Adrenal gland (tissue), 12 donors: ENCODE data around the gene VASP. TPM values are rescaled to one million over a fixed set of nuclear protein-coding genes. Genes with fewer than 3 reads are reported as not detected.

Source experiments
- DNase-seq, 7 donors: peaks; one replicate each; pipeline ENCODE4 v3.0.0-alpha.2; 2019 to 2020
- H3K27ac ChIP-seq, 5 donors: fragments of 200-600 bp; sonication (generic) in 4 of 5; 1 replicate in 3 of 5; 2 replicates in 2 of 5; pipeline versions ENCODE4 v1.5.1 to v1.8.0; 2016 to 2020; ENCODE audit warnings: mild to moderate bottlenecking in 1 of 5
- H3K27me3 ChIP-seq: fragments of 200-600 bp; 2 replicates; pipeline ENCODE4 v1.8.0; 2021
- H3K36me3 ChIP-seq, 2 donors: fragments of 200-600 bp; replicated peaks in 1 of 2; 1 replicate in 1 of 2; 2 replicates in 1 of 2; pipeline versions ENCODE4 v1.5.1 to v1.8.0; 2018 to 2022
- H3K4me1 ChIP-seq, 2 donors: fragments of 200-600 bp; replicated peaks in 1 of 2; 1 replicate in 1 of 2; 2 replicates in 1 of 2; pipeline versions ENCODE4 v1.5.1 to v1.8.0; 2018 to 2021
- H3K4me3 ChIP-seq, 4 donors: fragments of 200-600 bp; sonication (generic) in 3 of 4; one replicate each; pipeline ENCODE4 v1.5.1; 2016 to 2018
- H3K9me3 ChIP-seq, 3 donors: fragments of 200-600 bp; sonication (generic) in 1 of 3; replicated peaks in 1 of 3; 1 replicate in 2 of 3; 2 replicates in 1 of 3; pipeline versions ENCODE4 v1.5.1 to v1.8.0; 2016 to 2021
- POLR2A ChIP-seq, 2 donors: fragments of 450-650 bp; IDR thresholded peaks; one replicate each; pipeline ENCODE4 v1.6.1; 2017; ENCODE audit warnings: antibody characterized with exemption in 2 of 2, mild to moderate bottlenecking in 2 of 2, moderate library complexity in 1 of 2
- WGBS, 4 donors: extraction: QIAGEN DNeasy Blood & Tissue Kit in 2 of 4; methylation state at CpG; one replicate each; pipeline versions ENCODE4 v1.1.5 to v1.1.7; 2013 to 2017; 5-methylcytosine and 5-hydroxymethylcytosine counted together
- intact Hi-C, 2 donors: fragments of 100-400 bp; cut with DNase I; formaldehyde crosslinking; loops; one replicate each; pipeline versions ENCODE4 v1.14.1 to v1.15.0; 2022 to 2023
- polyA plus RNA-seq, 3 donors: library from polyadenylated mRNA; stranded (reverse); fragments of 200-250 nt in 2 of 3; fragments of 350-450 nt in 1 of 3; fragmentation: Illumina TruSeq in 1 of 3; extraction: RNeasy Lipid Tissue Mini Kit (QIAGEN cat#74804) in 1 of 3; gene quantifications; one replicate each; pipeline ENCODE4 v1.2.3, GENCODE V29; 2013 to 2014
- total RNA-seq, 9 donors: library from RNA; depleted of rRNA in 4 of 9; stranded (reverse); fragments of >200 nt in 4 of 9; fragments of 120-200 nt in 1 of 9; fragmentation: NEBNext Ultra II Directional in 1 of 9; extraction: Animal tissue kit (Norgen Biotek cat#: 25700) in 1 of 9; gene quantifications; one replicate each; pipeline versions ENCODE4 v1.1.0 to v1.2.4, GENCODE V29; 2013 to 2023
- TF ChIP-seq, protein P1 (sequence below), 6 experiments: fragments of 450-650 bp in 4 of 6; fragments of 200-600 bp in 2 of 6; sonication (generic) in 1 of 6; IDR thresholded peaks; 1 replicate in 5 of 6; 2 replicates in 1 of 6; pipeline versions ENCODE4 v1.5.1 to v1.8.0; 2016 to 2021; ENCODE audit warnings: antibody characterized with exemption in 6 of 6, mild to moderate bottlenecking in 2 of 6, moderate library complexity in 1 of 6
- donor health status: healthy with polysubstance abuse.
- donor health status: Bipolar disorder and iron deficiency.
- donor health status: DM: yes; HTN: yes; CAD: no.
- donor health status: DM: no; HTN: no; CAD: no.
- donor health status: DM: no; HTN: no; CAD: no.
- donor health status: DM: yes; HTN: yes; CAD: no.

The VASP gene
- total and polyA plus RNA-seq, 12 donors: 28.7 to 118 (median 63.2) TPM

DNA sequence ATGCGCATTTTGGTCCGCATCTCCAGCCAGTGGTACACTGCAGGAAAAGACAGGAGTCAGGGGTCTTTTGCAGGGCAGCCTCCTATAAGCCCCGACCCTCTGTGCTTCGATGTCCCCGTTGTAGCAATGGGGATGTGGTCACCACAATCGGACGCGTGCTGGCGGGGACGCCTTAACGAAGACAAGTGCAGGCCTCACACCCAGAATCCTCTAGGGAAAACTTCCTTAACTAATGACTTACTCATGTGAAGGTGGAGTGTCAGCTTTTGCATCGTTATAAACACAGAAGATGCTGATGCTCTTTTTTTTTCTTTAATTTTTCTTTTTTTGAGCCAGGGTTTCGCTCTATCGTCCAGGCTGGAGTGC, 22.1 kb downstream of the VASP start:
- DNase-seq: no peak
- H3K4me1 ChIP-seq: peaks cover 18 to 19% of the 10 kb centered on the region in 2 donors
- H3K27me3 ChIP-seq: no peaks in the 10 kb centered on the region
- no peak overlapping the region for H3K27ac ChIP-seq
- no peaks in the 10 kb centered on the region for H3K9me3 ChIP-seq
- intact Hi-C loops: loop anchor here (5.0 to 10.0 kb wide), 2 partner anchors 33 to 115 kb away; no protein-coding TSS in a partner anchor
- H3K4me3 ChIP-seq: no peak overlapping the region
- H3K36me3 ChIP-seq: peaks cover 0 to 25% of the 10 kb centered on the region in 2 donors
- TF ChIP-seq POLR2A (IDR thresholded peaks at IDR 0.05): no peak
- TF ChIP-seq, protein P1, sequence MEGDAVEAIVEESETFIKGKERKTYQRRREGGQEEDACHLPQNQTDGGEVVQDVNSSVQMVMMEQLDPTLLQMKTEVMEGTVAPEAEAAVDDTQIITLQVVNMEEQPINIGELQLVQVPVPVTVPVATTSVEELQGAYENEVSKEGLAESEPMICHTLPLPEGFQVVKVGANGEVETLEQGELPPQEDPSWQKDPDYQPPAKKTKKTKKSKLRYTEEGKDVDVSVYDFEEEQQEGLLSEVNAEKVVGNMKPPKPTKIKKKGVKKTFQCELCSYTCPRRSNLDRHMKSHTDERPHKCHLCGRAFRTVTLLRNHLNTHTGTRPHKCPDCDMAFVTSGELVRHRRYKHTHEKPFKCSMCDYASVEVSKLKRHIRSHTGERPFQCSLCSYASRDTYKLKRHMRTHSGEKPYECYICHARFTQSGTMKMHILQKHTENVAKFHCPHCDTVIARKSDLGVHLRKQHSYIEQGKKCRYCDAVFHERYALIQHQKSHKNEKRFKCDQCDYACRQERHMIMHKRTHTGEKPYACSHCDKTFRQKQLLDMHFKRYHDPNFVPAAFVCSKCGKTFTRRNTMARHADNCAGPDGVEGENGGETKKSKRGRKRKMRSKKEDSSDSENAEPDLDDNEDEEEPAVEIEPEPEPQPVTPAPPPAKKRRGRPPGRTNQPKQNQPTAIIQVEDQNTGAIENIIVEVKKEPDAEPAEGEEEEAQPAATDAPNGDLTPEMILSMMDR (IDR thresholded peaks at IDR 0.05): no peak
- 27 to 51% (median 33%) methylated on average over 4 to 14 of the region's 14 CpGs for WGBS, 4 donors

GRCh38 chr19:45531349-45531748, 24.1 kb downstream of the VASP start:
- Histone ChIP-seq H3K4me1 (peaks cover 16 to 18% of the 10 kb centered on the region in 2 donors), H3K4me3 (no peak overlapping the region), H3K36me3 (peaks cover 0 to 6% of the 10 kb centered on the region in 2 donors), H3K27ac (no peak overlapping the region), H3K27me3 (no peaks in the 10 kb centered on the region), H3K9me3 (no peaks in the 10 kb centered on the region)
- intact Hi-C loops: no loop called here
- TF ChIP-seq, protein P1 (IDR thresholded peaks at IDR 0.05): no peak
- no peak for TF ChIP-seq POLR2A (IDR thresholded peaks at IDR 0.05)
- WGBS, 4 donors: 91 to 95% (median 93%) methylated on average over 1 of the region's 1 CpG
- DNase-seq: no peak

- DNase-seq: no peak
- no peaks in the 10 kb centered on the region for H3K36me3 ChIP-seq
- intact Hi-C loops: no loop called here
These were observed 32.2 kb downstream of the VASP start for GRCh38 chr19:45539459-45539858.

GRCh38 chr19:45542234-45542668, 35.0 kb downstream of the VASP start:
- WGBS, 4 donors: 75 to 84% (median 76%) methylated on average over 7 of the region's 7 CpGs
- Histone ChIP-seq H3K4me1 (peaks cover 0 to 6% of the 10 kb centered on the region in 2 donors), H3K27me3 (no peaks in the 10 kb centered on the region), H3K27ac (no peak overlapping the region), H3K36me3 (no peaks in the 10 kb centered on the region), H3K4me3 (no peak overlapping the region), H3K9me3 (no peaks in the 10 kb centered on the region)
- TF ChIP-seq POLR2A (IDR thresholded peaks at IDR 0.05): no peak
- DNase-seq: no peak
- intact Hi-C loops: no loop called here

More at GRCh38 chr19:45539459-45539858, 32.2 kb downstream of the VASP start:
- 86 to 92% (median 89%) methylated on average over 9 of the region's 9 CpGs for WGBS, 4 donors
- Histone ChIP-seq H3K9me3 (no peaks in the 10 kb centered on the region), H3K4me1 (peaks cover 0 to 5% of the 10 kb centered on the region in 2 donors), H3K27ac (no peak overlapping the region), H3K4me3 (no peak overlapping the region), H3K27me3 (no peaks in the 10 kb centered on the region)
- TF ChIP-seq POLR2A (IDR thresholded peaks at IDR 0.05): no peak
- TF ChIP-seq, protein P1 (IDR thresholded peaks at IDR 0.05): no peak

GRCh38 chr19:45547211-45547770, 40.0 kb downstream of the VASP start:
- Histone ChIP-seq H3K4me1 (peaks cover 0 to 10% of the 10 kb centered on the region in 2 donors), H3K36me3 (no peaks in the 10 kb centered on the region), H3K4me3 (no peak overlapping the region), H3K9me3 (no peaks in the 10 kb centered on the region), H3K27me3 (no peaks in the 10 kb centered on the region), H3K27ac (no peak overlapping the region)
- intact Hi-C loops: no loop called here
- WGBS, 4 donors: 69 to 79% (median 71%) methylated on average over 10 of the region's 10 CpGs
- peak in 1 of 7 donors; percentile 36 for DNase-seq
- no peak for TF ChIP-seq POLR2A (IDR thresholded peaks at IDR 0.05)
- TF ChIP-seq, protein P1 (IDR thresholded peaks at IDR 0.05): no peak
